ENCODE data around the gene DYNC1LI1. TPM values are rescaled to one million over a fixed set of nuclear protein-coding genes. Genes with fewer than 3 reads are reported as not detected.

Gene DYNC1LI1
- total RNA-seq, 4 donors from 2014 or later: 15.3 to 26.4 (median 19.4) TPM

GRCh38 chr3:32551087-32551486 is 19.6 kb downstream of the DYNC1LI1 start:
- no peaks in the 10 kb centered on the region for H3K4me1 ChIP-seq
- H3K27me3 ChIP-seq: no peaks in the 10 kb centered on the region
- H3K27ac ChIP-seq: no peak overlapping the region
- no peak overlapping the region for H3K4me3 ChIP-seq
- no peaks in the 10 kb centered on the region for H3K36me3 ChIP-seq
- H3K9me3 ChIP-seq: no peaks in the 10 kb centered on the region
- no peak for TF ChIP-seq CTCF (IDR thresholded peaks at IDR 0.05)
- no peak for TF ChIP-seq POLR2A (IDR thresholded peaks at IDR 0.05)
- no peak for DNase-seq

- H3K9me3 ChIP-seq: no peaks in the 10 kb centered on the region
- H3K4me3 ChIP-seq: no peak overlapping the region
- TF ChIP-seq POLR2A (IDR thresholded peaks at IDR 0.05): no peak
- TF ChIP-seq CTCF (IDR thresholded peaks at IDR 0.05): no peak
- H3K27ac ChIP-seq: no peak overlapping the region
- no peaks in the 10 kb centered on the region for H3K4me1 ChIP-seq
- H3K27me3 ChIP-seq: no peaks in the 10 kb centered on the region
- no peak for DNase-seq
- H3K36me3 ChIP-seq: peaks cover 0 to 7% (median 0%) of the 10 kb centered on the region in 3 donors
Measured at GRCh38 chr3:32545305-32545704, 25.4 kb downstream of the DYNC1LI1 start.

GRCh38 chr3:32544894-32545293 is 25.8 kb downstream of the DYNC1LI1 start:
- Histone ChIP-seq H3K4me3 (no peak overlapping the region), H3K27me3 (no peaks in the 10 kb centered on the region), H3K9me3 (no peaks in the 10 kb centered on the region), H3K4me1 (no peaks in the 10 kb centered on the region), H3K27ac (no peak overlapping the region), H3K36me3 (peaks cover 0 to 12% (median 0%) of the 10 kb centered on the region in 3 donors)
- TF ChIP-seq POLR2A (IDR thresholded peaks at IDR 0.05): no peak
- no peak for TF ChIP-seq CTCF (IDR thresholded peaks at IDR 0.05)
- no peak for DNase-seq

- Histone ChIP-seq H3K27me3 (no peaks in the 10 kb centered on the region), H3K9me3 (no peaks in the 10 kb centered on the region), H3K4me3 (no peak overlapping the region), H3K36me3 (peaks cover 0 to 25% (median 0%) of the 10 kb centered on the region in 3 donors), H3K4me1 (no peaks in the 10 kb centered on the region), H3K27ac (no peak overlapping the region)
- DNase-seq: no peak
- TF ChIP-seq POLR2A (IDR thresholded peaks at IDR 0.05) (no peak), CTCF (IDR thresholded peaks at IDR 0.05) (no peak)
Measured at GRCh38 chr3:32542807-32543206, 27.9 kb downstream of the DYNC1LI1 start.

GRCh38 chr3:32540899-32541298 is 29.8 kb downstream of the DYNC1LI1 start:
- no peak overlapping the region for H3K27ac ChIP-seq
- H3K9me3 ChIP-seq: no peaks in the 10 kb centered on the region
- H3K4me1 ChIP-seq: no peaks in the 10 kb centered on the region
- no peak overlapping the region for H3K4me3 ChIP-seq
- no peak for DNase-seq
- peaks cover 0 to 25% (median 0%) of the 10 kb centered on the region in 3 donors for H3K36me3 ChIP-seq
- TF ChIP-seq POLR2A (IDR thresholded peaks at IDR 0.05): no peak
- H3K27me3 ChIP-seq: no peaks in the 10 kb centered on the region

- TF ChIP-seq CTCF (IDR thresholded peaks at IDR 0.05) (no peak), POLR2A (IDR thresholded peaks at IDR 0.05) (no peak)
- Histone ChIP-seq H3K4me1 (no peaks in the 10 kb centered on the region), H3K36me3 (peaks cover 0 to 33% (median 0%) of the 10 kb centered on the region in 3 donors)
Measured at GRCh38 chr3:32532434-32532833, 38.2 kb downstream of the DYNC1LI1 start.

More at GRCh38 chr3:32532434-32532833, 38.2 kb downstream of the DYNC1LI1 start:
- no peaks in the 10 kb centered on the region for H3K27me3 ChIP-seq
- no peaks in the 10 kb centered on the region for H3K9me3 ChIP-seq
- no peak for DNase-seq
- H3K4me3 ChIP-seq: no peak overlapping the region
- H3K27ac ChIP-seq: no peak overlapping the region

Data from Peyer's patch (tissue), 4 donors.